H1 (cell line): Measurements from ENCODE around the gene EIPR1. TPM values are rescaled to one million over a fixed set of nuclear protein-coding genes. Genes with fewer than 3 reads are reported as not detected.

Experiments used
- CTCF ChIA-PET: fragments of 300-600 bp; sonication (Branson Sonifier 250); formaldehyde crosslinking; loops from one replicate; lab custom pipeline; 2021; ENCODE audit not compliant: partially characterized antibody; lab: Charles Lee
- POLR2A ChIA-PET: fragments of 300-600 bp; sonication (Branson Sonifier 250); formaldehyde crosslinking; loops from one replicate; lab custom pipeline; 2021; ENCODE audit warnings: inconsistent platforms; ENCODE audit not compliant: partially characterized antibody; lab: Charles Lee
- DNase-seq, 2 experiments: peaks; one replicate each; pipeline versions ENCODE4 v3.0.0 to v3.0.0-alpha.2; 2010 to 2022; ENCODE audit warnings: low spot score in 2 of 2, low read depth in 1 of 2, mixed read lengths in 1 of 2
- FAIRE-seq: peaks from 2 replicates; lab custom pipeline; 2011; peaks lifted over from hg19 to GRCh38; lab: Jason Lieb, UNC
- H2AFZ ChIP-seq: 2 replicates; pipeline ENCODE4 v1.8.1; 2012; ENCODE audit warnings: low read length, inconsistent platforms
- H2AK5ac ChIP-seq: 2 replicates; pipeline ENCODE4 v1.6.1; 2013; ENCODE audit warnings: low read depth, low read length
- H2BK120ac ChIP-seq: replicated peaks from 2 replicates; pipeline ENCODE3; 2013; ENCODE audit warnings: low read depth, low read length, inconsistent platforms
- H2BK12ac ChIP-seq: 2 replicates; pipeline ENCODE4 v1.6.1; 2013; ENCODE audit warnings: low read depth, low read length
- H2BK15ac ChIP-seq: 2 replicates; pipeline ENCODE4 v1.6.1; 2013; ENCODE audit warnings: low read length
- H2BK20ac ChIP-seq: 2 replicates; pipeline ENCODE4 v1.6.1; 2013; ENCODE audit warnings: low read length
- H2BK5ac ChIP-seq: 2 replicates; pipeline ENCODE4 v1.6.1; 2013; ENCODE audit warnings: low read depth, low read length
- H3K14ac ChIP-seq: 2 replicates; pipeline ENCODE4 v1.6.1; 2013; ENCODE audit warnings: inconsistent platforms; ENCODE audit not compliant: insufficient read length
- H3K18ac ChIP-seq: 2 replicates; pipeline ENCODE4 v1.6.1; 2013; ENCODE audit warnings: low read length; ENCODE audit errors: extremely low read depth
- H3K23ac ChIP-seq: 2 replicates; pipeline ENCODE4 v1.6.1; 2013; ENCODE audit warnings: inconsistent platforms; ENCODE audit not compliant: insufficient read length
- H3K23me2 ChIP-seq: 2 replicates; pipeline ENCODE4 v1.6.1; 2013; ENCODE audit warnings: low read depth, low read length
- H3K27ac ChIP-seq: 2 replicates; pipeline ENCODE4 v1.6.1; 2011; ENCODE audit warnings: low read depth, low read length, inconsistent platforms
- H3K27me3 ChIP-seq, 4 experiments: replicated peaks in 1 of 4; 1 replicate in 1 of 4; 2 replicates in 3 of 4; pipeline versions ENCODE4 v1.6.1 to v1.8.1; 2011 to 2013; ENCODE audit warnings: low read length in 3 of 4, mild to moderate bottlenecking in 3 of 4, inconsistent platforms in 2 of 4, mixed read lengths in 2 of 4, moderate library complexity in 1 of 4; ENCODE audit not compliant: control insufficient read depth in 3 of 4, insufficient read depth in 3 of 4; ENCODE audit errors: extremely low read depth in 1 of 4
- H3K36me3 ChIP-seq, 4 experiments: 2 replicates each; pipeline versions ENCODE4 v1.6.1 to v1.8.1; 2011 to 2013; ENCODE audit warnings: mild to moderate bottlenecking in 4 of 4, low read length in 3 of 4, moderate library complexity in 2 of 4, control low read depth in 1 of 4, inconsistent platforms in 1 of 4; ENCODE audit not compliant: insufficient read depth in 4 of 4, control insufficient read depth in 2 of 4
- H3K4ac ChIP-seq: replicated peaks from 2 replicates; pipeline ENCODE3; 2013; ENCODE audit warnings: low read length, low read depth, mixed read lengths, inconsistent platforms; ENCODE audit not compliant: insufficient read length
- H3K4me1 ChIP-seq, 4 experiments: replicated peaks in 1 of 4; 1 replicate in 1 of 4; 2 replicates in 3 of 4; pipeline versions ENCODE4 v1.6.1 to v1.8.1; 2011 to 2013; ENCODE audit warnings: low read length in 3 of 4, inconsistent platforms in 2 of 4, mixed read lengths in 1 of 4; ENCODE audit not compliant: insufficient read depth in 4 of 4, control insufficient read depth in 3 of 4
- H3K4me2 ChIP-seq, 2 experiments: 2 replicates each; pipeline versions ENCODE4 v1.6.1 to v1.8.1; 2011 to 2013; ENCODE audit warnings: low read depth in 2 of 2, low read length in 2 of 2, control low read depth in 1 of 2, inconsistent platforms in 1 of 2, mild to moderate bottlenecking in 1 of 2; ENCODE audit not compliant: insufficient read depth in 1 of 2
- H3K4me3 ChIP-seq, 4 experiments: fragments of 200-600, 300-600 bp in 1 of 4; sonication (generic), shearing (Covaris generic), sonication (Bioruptor Twin) in 1 of 4; 2 replicates each; pipeline versions ENCODE4 v1.5.1 to v1.8.1; 2011 to 2016; ENCODE audit warnings: low read length in 4 of 4, low read depth in 3 of 4, control low read depth in 2 of 4, inconsistent platforms in 2 of 4, mild to moderate bottlenecking in 2 of 4, mixed read lengths in 1 of 4, moderate library complexity in 1 of 4; ENCODE audit not compliant: insufficient read depth in 2 of 4; ENCODE audit errors: extremely low read depth in 1 of 4
- H3K56ac ChIP-seq: replicated peaks from 2 replicates; pipeline ENCODE3; 2013; ENCODE audit warnings: low read depth, mild to moderate bottlenecking, mixed read lengths, low read length, inconsistent platforms; ENCODE audit not compliant: insufficient read length
- H3K79me1 ChIP-seq: 2 replicates; pipeline ENCODE4 v1.6.1; 2013; ENCODE audit warnings: low read depth, low read length, control low read depth
- H3K79me2 ChIP-seq, 2 experiments: 2 replicates each; pipeline versions ENCODE4 v1.6.1 to v1.8.1; 2012 to 2013; ENCODE audit warnings: low read length in 2 of 2, mild to moderate bottlenecking in 2 of 2, inconsistent platforms in 1 of 2; ENCODE audit not compliant: insufficient read depth in 2 of 2, control insufficient read depth in 1 of 2
- H3K9ac ChIP-seq, 4 experiments: replicated peaks in 1 of 4; 1 replicate in 1 of 4; 2 replicates in 3 of 4; pipeline versions ENCODE4 v1.6.1 to v1.8.1; 2011 to 2013; ENCODE audit warnings: low read depth in 3 of 4, low read length in 3 of 4, control low read depth in 2 of 4, mild to moderate bottlenecking in 2 of 4, moderate library complexity in 2 of 4, inconsistent platforms in 1 of 4; ENCODE audit errors: extremely low read depth in 1 of 4
- H3K9me3 ChIP-seq, 2 experiments: 2 replicates each; pipeline versions ENCODE4 v1.6.1 to v1.8.1; 2012 to 2013; ENCODE audit warnings: mild to moderate bottlenecking in 2 of 2, moderate library complexity in 2 of 2, control low read depth in 1 of 2, inconsistent platforms in 1 of 2, low read depth in 1 of 2, low read length in 1 of 2, mixed read lengths in 1 of 2; ENCODE audit not compliant: insufficient read depth in 2 of 2
- H4K20me1 ChIP-seq, 2 experiments: replicated peaks in 1 of 2; 2 replicates each; pipeline versions ENCODE3 to v1.8.1; 2011 to 2013; ENCODE audit warnings: inconsistent platforms in 2 of 2, low read length in 2 of 2, mild to moderate bottlenecking in 1 of 2; ENCODE audit not compliant: insufficient read depth in 2 of 2, control insufficient read depth in 1 of 2
- H4K5ac ChIP-seq: 2 replicates; pipeline ENCODE4 v1.6.1; 2013; ENCODE audit warnings: low read length, low read depth, mixed read lengths, inconsistent platforms; ENCODE audit not compliant: insufficient read length
- H4K8ac ChIP-seq: 2 replicates; pipeline ENCODE4 v1.8.0; 2013; ENCODE audit warnings: mild to moderate bottlenecking, moderate library complexity, low read length, inconsistent platforms; ENCODE audit not compliant: insufficient read depth; ENCODE audit errors: extremely low read depth
- H4K91ac ChIP-seq: replicated peaks from 2 replicates; pipeline ENCODE3; 2013; ENCODE audit warnings: low read length, mixed read lengths, inconsistent platforms; ENCODE audit not compliant: insufficient read length
- BRCA1 ChIP-seq: IDR thresholded peaks from 2 replicates; pipeline ENCODE4 v1.6.1; 2012; ENCODE audit warnings: low read depth, low read length, improper control_type of control experiment
- CHD2 ChIP-seq: IDR thresholded peaks from 2 replicates; pipeline ENCODE4 v1.6.1; 2012; ENCODE audit warnings: low read length, improper control_type of control experiment
- HDAC2 ChIP-seq, 2 experiments: fragments of 300-600 bp in 1 of 2; sonication (generic) in 1 of 2; IDR thresholded peaks; 2 replicates each; pipeline ENCODE4 v1.6.1; 2011 to 2012; ENCODE audit warnings: low read depth in 2 of 2, low read length in 2 of 2, mild to moderate bottlenecking in 2 of 2, moderate library complexity in 2 of 2, borderline replicate concordance in 1 of 2, inconsistent platforms in 1 of 2
- POLR2AphosphoS5 ChIP-seq: IDR thresholded peaks from 2 replicates; pipeline ENCODE4 v1.6.1; 2011; ENCODE audit warnings: low read depth, low read length
- RFX5 ChIP-seq: IDR thresholded peaks from 2 replicates; pipeline ENCODE4 v1.6.1; 2011; ENCODE audit warnings: low read depth, low read length, improper control_type of control experiment, borderline replicate concordance
- SRF ChIP-seq: IDR thresholded peaks from 2 replicates; pipeline ENCODE4 v1.6.1; 2011; ENCODE audit warnings: mild to moderate bottlenecking, low read depth, low read length, moderate library complexity
- TCF12 ChIP-seq: IDR thresholded peaks from 2 replicates; pipeline ENCODE4 v1.6.1; 2011; ENCODE audit warnings: low read depth, mild to moderate bottlenecking, low read length
- YY1 ChIP-seq: IDR thresholded peaks from 2 replicates; pipeline ENCODE4 v1.6.1; 2011; ENCODE audit warnings: low read depth, mild to moderate bottlenecking, low read length
- ZNF274 ChIP-seq: IDR thresholded peaks from 2 replicates; pipeline ENCODE4 v1.7.0; 2012; ENCODE audit warnings: low read length, borderline replicate concordance; ENCODE audit errors: extremely low read depth
- WGBS, 2 experiments: shearing (Covaris generic) in 1 of 2; methylation state at CpG; one replicate each; pipeline versions ENCODE4 v1.1.6 to v1.1.7; 2013 to 2015; ENCODE audit warnings: low lambda C conversion rate in 2 of 2, mixed read lengths in 2 of 2, inconsistent platforms in 1 of 2, low coverage in 1 of 2, missing lambda C conversion rate in 1 of 2; ENCODE audit not compliant: insufficient replicate concordance in 2 of 2, insufficient coverage in 1 of 2, insufficient read length in 1 of 2; ENCODE audit errors: extremely low coverage in 1 of 2, missing lambda C conversion rate in 1 of 2; 5-methylcytosine and 5-hydroxymethylcytosine counted together
- polyA plus RNA-seq, 7 experiments: library from polyadenylated mRNA; depleted of rRNA in 3 of 7; stranded (reverse) in 5 of 7; unstranded in 2 of 7; fragments of >200 nt in 5 of 7; fragments of 200-250 nt in 2 of 7; gene quantifications; 1 replicate in 5 of 7; 2 replicates in 1 of 7; 4 replicates in 1 of 7; pipeline versions ENCODE4 v1.2.1 to v1.2.3, GENCODE V29; 2011 to 2013; ENCODE audit warnings: missing spikeins in 2 of 7, mixed read lengths in 2 of 7
- total RNA-seq: library from RNA; stranded (reverse); fragmentation: NEBNext Ultra II Directional; extraction: Animal tissue kit (Norgen Biotek cat#: 25700); gene quantifications from 2 replicates; pipeline ENCODE4 v1.2.1, GENCODE V29; 2021
- TF ChIP-seq, protein P1 (sequence below): IDR thresholded peaks from 2 replicates; pipeline ENCODE4 v1.6.1; 2011; ENCODE audit warnings: low read length, improper control_type of control experiment

Gene EIPR1
- total and polyA plus RNA-seq, 2 of the 8 experiments (the other 6 are each of a cell fraction or from before 2014, with no cell fraction given) = 26.3 to 56.4 TPM

- H3K9me3 ChIP-seq = no peaks in the 10 kb centered on the region
- H3K4me2 ChIP-seq = no peak overlapping the region
- no peaks in the 10 kb centered on the region for H3K27me3 ChIP-seq
- H4K20me1 ChIP-seq = peaks cover 0 to 5% of the 10 kb centered on the region in 2 experiments
- FAIRE-seq (no peak), DNase-seq (no peak)
- H2BK15ac ChIP-seq = no peak overlapping the region
- H3K4me3 ChIP-seq = no peak overlapping the region
- H2BK120ac ChIP-seq = no peak overlapping the region
- no peak overlapping the region for H4K8ac ChIP-seq
- H3K56ac ChIP-seq = no peak overlapping the region
- H2AFZ ChIP-seq = no peak overlapping the region
- no peaks in the 10 kb centered on the region; the same call in 1 of the 2 replicates for H3K79me1 ChIP-seq
- CTCF ChIA-PET = interaction anchor here (1.2 to 2.2 kb wide), 2 partner anchors 23 to 112 kb away, joined by 4 to 10 read pairs; no protein-coding TSS in a partner anchor
- POLR2A ChIA-PET = no interaction called here
- 91% methylated on average over 23 of the region's 23 CpGs; no CpG with 5 or more reads in 1 of the 2 experiments for WGBS, 2 experiments
- no peak overlapping the region for H2BK12ac ChIP-seq
- no peaks in the 10 kb centered on the region; the same call in 1 of the 2 replicates for H3K23me2 ChIP-seq
- no peak overlapping the region for H3K4ac ChIP-seq
- H3K14ac ChIP-seq = no peak overlapping the region
- no peak overlapping the region for H3K27ac ChIP-seq
- H3K36me3 ChIP-seq = no peaks in the 10 kb centered on the region
- no peak overlapping the region for H3K23ac ChIP-seq
- no peak overlapping the region for H3K18ac ChIP-seq
- H4K91ac ChIP-seq = no peak overlapping the region
- H2AK5ac ChIP-seq = no peak overlapping the region
- TF ChIP-seq SRF = no peak
- no peak for TF ChIP-seq RFX5
- no peak for TF ChIP-seq TCF12
- no peak for TF ChIP-seq BRCA1
- TF ChIP-seq HDAC2 (IDR thresholded peaks at IDR 0.05; ENCODE audit: borderline replicate concordance in 1 of 2, low read depth in 2 of 2, low read length in 2 of 2) = no peak
- TF ChIP-seq YY1 = no peak
- TF ChIP-seq, protein P1, sequence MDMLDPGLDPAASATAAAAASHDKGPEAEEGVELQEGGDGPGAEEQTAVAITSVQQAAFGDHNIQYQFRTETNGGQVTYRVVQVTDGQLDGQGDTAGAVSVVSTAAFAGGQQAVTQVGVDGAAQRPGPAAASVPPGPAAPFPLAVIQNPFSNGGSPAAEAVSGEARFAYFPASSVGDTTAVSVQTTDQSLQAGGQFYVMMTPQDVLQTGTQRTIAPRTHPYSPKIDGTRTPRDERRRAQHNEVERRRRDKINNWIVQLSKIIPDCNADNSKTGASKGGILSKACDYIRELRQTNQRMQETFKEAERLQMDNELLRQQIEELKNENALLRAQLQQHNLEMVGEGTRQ = no peak
- TF ChIP-seq CHD2 = no peak
- no peak for TF ChIP-seq ZNF274
- no peak for TF ChIP-seq POLR2AphosphoS5
- no peak overlapping the region for H2BK5ac ChIP-seq
- H4K5ac ChIP-seq = no peak overlapping the region
- H3K4me1 ChIP-seq = peaks cover 0 to 3% (median 0%) of the 10 kb centered on the region in 4 experiments; a peak in 2 of 7 replicates
- no peak overlapping the region for H2BK20ac ChIP-seq
- H3K9ac ChIP-seq = no peak overlapping the region
- H3K79me2 ChIP-seq = peaks cover 0 to 3% of the 10 kb centered on the region in 2 experiments; a peak in 1 of 4 replicates
These were observed 67.9 kb downstream of the EIPR1 start for GRCh38 chr2:3309496-3310355.
